T47D (cell line): ENCODE results near the gene MYBPC2.

Experiments
- DNase-seq, 2 experiments: peaks; one replicate each; pipeline versions ENCODE4 v3.0.0 to v3.0.0-alpha.2; 2011 to 2012; ENCODE audit warnings: low read depth in 1 of 2, low spot score in 1 of 2
- JUND ChIP-seq: IDR thresholded peaks from 2 replicates; pipeline ENCODE4 v1.6.1; 2012; ENCODE audit warnings: low read depth
- in situ Hi-C: cut with HindIII; loops from 2 replicates; pipeline ENCODE4 v1.10.0; 2016; ENCODE audit warnings: low sequenced_read_pairs, low pct_unique_long_range_greater_than_20kb

MYBPC2 gene

DNA sequence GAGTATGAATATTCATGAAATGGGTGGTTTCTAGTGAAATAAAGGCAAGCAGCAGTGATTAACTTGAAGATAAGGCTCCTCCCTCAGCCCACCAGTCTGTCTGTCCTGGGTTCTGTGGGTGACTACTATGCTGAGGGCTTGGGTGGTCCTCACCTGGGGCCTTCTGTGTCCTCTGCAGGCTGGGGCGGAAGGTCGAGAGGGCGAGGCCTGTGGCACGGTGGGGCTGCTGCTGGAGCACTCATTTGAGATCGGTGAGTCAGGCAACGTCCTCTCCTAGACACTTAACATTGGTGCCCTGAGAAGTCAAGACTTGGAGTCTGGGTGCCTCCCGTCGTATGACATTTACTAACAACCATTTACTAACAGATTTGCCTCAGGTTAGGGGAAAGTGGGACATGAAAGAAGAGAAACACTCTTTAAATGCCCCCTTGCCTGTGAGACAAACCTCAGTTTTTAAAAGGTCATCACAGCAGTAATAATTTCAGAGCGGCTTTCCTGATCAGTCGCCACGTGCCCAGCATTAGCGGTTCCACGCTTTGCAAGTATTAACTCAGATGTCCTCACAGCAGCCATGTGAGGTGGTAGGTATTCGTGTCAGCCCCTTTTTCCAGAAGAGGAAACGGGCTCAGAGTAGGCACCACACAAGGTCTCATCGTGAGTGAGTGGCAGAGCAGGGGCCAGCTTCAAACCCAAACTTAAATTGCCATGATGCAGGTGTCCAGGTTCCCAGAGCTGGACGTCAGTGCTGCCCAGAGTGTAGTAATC is 45.2 kb downstream of the MYBPC2 start:
- in situ Hi-C loops: no loop called here
- no peak for TF ChIP-seq JUND
- DNase-seq: no peak

DNA sequence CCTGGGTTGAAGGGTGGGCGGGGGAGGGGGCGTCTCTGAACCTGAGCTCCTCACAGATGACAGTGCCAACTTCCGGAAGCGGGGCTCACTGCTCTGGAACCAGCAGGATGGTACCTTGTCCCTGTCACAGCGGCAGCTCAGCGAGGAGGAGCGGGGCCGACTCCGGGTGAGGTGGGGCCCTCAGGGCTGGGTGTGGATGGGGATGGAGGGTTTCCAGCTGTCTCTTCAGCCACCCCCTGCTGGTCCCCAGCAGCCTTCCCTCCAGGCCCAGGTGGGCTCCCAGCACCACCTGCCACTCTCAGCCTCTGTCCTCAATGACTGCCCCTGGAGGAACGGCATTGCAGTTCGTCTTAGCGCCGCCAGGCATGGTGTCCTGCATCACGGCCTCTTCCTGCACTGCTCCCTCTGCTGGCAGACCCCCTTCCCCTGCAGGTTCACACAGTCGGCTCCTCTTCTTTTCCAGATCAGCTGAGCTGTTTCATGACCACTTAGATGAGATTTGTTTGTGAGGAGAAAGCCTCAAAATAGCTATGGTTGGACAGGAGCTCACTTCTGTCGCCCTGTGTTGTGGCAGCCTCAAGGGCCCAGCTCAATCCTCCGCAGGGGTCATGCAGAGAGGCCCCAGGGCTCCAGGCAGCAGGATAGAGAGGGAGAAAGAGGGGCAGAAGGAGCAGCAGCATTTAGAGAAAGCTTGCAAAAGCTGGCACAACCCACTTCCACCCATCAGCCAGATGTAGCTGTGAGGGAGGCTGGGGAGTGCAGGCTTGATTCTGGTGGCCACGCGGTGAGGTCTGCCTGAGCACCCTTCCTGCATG is 46.4 kb downstream of the MYBPC2 start:
- DNase-seq: peak in 1 of 2 experiments; percentile 43
- in situ Hi-C loops: no loop called here
- no peak for TF ChIP-seq JUND

DNA sequence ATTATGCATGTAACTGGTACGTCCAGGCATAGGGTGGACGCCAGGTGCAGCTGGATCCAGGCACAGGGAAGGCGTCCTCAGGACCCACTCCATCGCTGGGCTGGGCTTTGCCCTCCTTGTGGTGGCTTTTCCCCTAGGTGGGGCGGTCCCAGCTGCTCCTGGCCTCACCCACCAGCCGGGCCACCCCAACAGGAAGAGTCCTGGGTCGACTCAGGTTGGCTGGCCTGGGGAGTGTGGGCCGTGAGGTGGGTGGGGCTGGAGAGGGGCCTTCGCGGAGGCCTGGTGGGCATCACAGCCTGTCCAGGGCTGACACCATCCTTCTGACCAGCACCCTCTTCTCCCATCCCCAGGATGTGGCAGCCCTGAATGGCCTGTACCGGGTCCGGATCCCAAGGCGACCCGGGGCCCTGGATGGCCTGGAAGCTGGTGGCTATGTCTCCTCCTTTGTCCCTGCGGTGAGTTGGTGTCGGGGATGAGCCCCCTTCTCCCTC is 47.1 kb downstream of the MYBPC2 start:
- in situ Hi-C loops: no loop called here
- DNase-seq: no peak
- no peak for TF ChIP-seq JUND

DNA sequence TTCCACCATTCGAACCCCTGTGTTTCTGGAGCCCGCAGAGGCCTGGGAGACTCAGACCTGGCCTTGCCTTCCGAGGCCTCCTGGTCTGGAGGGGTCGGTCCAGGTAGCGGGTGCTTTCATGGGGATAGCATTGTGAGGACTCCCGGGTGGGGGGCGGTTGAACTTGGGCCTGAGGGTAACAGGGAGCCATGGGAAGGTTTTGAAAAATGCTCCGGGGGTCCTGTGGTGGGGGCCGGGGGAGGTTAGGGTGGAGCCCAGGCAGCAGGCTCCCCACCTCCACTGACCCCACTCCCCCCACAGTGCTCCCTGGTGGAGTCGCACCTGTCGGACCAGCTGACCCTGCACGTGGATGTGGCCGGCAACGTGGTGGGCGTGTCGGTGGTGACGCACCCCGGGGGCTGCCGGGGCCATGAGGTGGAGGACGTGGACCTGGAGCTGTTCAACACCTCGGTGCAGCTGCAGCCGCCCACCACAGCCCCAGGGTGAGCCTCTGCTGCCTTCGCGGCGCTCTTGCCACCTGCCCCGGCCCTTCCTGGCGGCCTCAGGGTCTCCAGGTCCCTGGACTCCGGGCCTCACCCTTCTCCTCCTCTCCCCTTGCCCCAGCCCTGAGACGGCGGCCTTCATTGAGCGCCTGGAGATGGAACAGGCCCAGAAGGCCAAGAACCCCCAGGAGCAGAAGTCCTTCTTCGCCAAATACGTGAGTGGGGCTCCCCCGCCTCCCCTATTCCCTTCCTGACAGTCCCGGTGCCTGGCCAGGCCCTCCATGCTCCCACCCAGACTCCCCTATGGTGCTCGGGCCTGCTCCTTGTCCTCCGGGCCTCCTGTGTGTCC is 47.8 kb downstream of the MYBPC2 start:
- DNase-seq: no peak
- no peak for TF ChIP-seq JUND
- in situ Hi-C loops: no loop called here

DNA sequence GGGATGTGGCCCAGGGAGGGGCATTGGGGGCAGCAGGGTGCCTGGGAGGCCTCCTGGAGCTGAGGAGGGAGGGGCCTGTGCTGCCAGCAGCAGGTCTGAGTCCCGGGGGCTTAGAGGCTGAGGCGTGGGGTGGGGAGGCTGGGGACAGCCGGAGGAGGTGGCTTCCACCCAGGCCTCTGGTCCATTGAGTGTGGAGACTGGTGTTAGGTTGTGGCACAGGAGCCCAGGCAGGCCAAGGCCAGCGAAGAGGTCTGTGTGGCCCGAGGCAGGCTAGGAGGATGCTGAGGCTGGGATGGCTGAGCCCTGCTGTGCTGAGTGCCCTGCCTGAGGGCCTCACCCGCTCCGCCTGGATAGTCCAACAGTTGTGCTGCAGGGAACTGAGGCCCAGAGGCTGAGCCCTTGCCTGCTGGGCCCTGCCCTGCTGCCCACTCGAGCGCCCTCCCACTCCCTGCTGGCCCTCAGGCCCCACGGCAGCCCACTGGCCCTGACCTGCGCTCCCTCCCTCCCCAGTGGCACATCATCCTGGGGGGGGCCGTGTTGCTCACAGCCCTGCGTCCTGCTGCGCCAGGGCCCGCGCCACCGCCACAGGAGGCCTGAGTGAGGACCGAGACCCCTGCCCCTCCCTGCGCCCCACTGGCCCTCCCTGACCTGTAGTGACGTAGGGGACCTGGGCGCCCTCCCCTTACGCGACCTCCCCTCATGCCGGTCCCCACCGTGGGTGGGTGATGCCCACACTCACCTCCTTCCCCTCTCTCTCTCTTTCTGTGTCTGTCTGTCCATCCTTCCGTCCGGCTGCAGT is 48.9 kb downstream of the MYBPC2 start:
- DNase-seq: no peak
- TF ChIP-seq JUND: no peak
- in situ Hi-C loops: no loop called here

DNA sequence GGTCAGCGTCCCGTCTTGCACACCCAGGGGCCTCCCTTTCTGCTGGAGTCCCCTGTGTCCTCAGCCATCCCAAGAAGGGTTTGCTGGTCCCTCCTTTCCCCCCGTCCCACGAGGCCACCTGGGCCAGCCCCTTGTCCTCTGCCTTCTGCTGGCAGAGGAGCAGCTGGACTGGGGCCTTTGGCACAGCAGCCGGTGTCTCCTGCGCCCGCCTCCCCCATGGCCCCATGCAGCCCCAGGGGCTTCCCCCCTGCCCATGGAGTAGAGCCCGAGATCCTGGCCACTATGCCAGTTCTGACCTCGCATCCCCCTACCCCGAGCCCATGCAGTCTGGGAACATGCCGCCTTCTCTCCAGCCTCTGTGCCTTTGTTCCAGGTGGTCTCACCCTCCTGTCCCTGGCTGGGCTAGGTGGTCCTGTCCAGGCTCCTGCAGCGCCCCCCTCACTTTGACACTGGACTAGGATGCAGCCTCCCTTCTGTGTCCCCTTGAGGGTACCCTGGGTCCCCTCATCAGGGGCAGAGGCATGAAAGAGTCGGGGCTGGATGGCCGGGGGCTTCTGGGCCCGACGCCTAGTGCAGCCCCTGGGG is 49.7 kb downstream of the MYBPC2 start:
- in situ Hi-C loops: no loop called here
- DNase-seq: no peak
- no peak for TF ChIP-seq JUND

DNA sequence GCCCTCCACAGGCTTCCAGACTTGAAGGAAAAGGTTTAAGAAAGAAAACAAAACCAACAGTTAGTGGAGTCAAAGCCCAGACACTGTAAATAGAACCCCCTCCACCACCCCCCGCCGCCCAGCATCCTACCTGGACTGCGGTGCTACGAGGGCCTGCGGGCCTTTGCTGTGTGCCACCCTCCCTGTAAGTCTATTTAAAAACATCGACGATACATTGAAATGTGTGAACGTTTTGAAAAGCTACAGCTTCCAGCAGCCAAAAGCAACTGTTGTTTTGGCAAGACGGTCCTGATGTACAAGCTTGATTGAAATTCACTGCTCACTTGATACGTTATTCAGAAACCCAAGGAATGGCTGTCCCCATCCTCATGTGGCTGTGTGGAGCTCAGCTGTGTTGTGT is 50.2 kb downstream of the MYBPC2 start:
- DNase-seq: no peak
- in situ Hi-C loops: no loop called here
- no peak for TF ChIP-seq JUND

- TF ChIP-seq JUND: no peak
- DNase-seq: no peak
- in situ Hi-C loops: no loop called here
Observed at GRCh38 chr19:50485284-50485955, 52.7 kb downstream of the MYBPC2 start.

DNA sequence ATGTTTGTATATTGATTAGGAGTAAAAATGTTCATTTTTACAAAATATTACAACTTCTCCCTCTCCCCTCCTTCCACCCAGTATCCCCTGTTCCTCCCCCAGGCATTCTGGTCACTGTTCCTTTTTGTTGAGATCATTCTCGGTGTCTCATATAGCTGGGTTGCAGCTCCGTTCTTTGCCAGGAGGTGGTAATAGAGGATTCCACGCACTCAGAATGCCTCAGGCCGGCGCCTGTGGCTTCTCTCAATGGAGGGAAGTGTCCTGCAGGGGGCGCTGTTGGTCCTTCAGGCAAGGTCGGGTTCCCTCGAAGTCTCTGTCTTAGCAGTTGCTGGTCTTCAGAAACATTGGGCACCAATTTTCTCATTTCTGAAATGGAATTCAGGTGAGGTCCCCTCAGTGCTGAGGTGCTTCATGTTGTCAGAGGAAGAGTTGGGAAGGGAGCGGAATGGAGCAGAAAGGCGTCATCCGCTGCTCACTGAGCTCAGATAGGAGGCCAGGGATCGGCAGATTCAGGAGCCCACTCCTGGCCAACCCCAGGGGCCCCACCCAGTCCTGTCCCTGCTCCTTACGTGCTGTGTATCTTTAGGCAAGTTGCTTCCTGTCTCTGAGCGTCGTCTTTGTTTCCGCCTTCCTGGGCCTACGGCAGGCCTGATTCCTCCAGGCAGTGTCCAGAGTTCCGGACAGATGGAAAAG is 54.3 kb downstream of the MYBPC2 start:
- DNase-seq: peak in 1 of 2 experiments; percentile 69
- in situ Hi-C loops: no loop called here

DNA sequence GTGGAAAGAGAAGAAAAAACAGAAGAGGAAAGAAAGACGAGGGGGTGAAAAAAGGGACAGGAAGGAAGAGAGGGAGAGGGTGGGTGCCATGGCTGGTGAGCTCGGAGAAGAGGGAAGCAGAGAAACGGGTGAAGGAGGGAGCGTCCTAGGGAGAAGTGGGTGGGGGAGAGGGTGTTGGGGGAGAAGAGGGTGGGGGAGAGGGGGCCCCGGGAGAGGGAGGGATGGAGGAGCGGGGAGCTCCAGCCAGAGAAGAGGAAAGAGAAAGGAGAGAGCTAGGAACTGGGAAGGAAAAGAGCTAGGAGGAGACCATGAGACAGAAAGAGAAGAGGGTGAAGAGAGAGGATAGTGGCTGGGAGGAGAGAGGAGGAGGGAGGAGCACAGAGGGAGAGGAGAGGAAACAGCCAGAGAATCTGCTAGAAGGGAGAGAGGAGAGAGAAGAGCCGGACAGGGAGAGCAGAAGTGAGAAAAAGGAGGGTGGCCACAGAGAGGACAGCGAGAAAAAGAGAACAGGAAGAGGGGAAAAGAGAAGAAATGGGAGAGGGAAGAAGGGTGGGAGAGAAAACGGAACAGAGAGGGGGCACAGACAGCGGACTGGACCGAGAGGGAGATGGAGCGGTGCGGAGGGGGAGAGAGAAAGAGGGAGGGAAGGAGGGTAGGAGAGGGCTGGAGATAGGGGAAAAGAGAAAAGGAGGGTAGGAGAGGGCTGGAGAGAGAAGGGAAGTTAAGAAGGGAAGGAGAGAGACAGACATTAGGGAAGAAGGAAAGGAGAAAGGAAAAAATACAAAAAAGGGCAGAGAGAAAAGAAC is 55.9 kb downstream of the MYBPC2 start:
- DNase-seq: no peak
- TF ChIP-seq JUND: no peak
- in situ Hi-C loops: no loop called here

More for the DNA sequence above, 54.3 kb downstream of the MYBPC2 start:
- TF ChIP-seq JUND: no peak
